ENCODE results near the gene NDUFV2. TPM values are rescaled to one million over a fixed set of nuclear protein-coding genes. Genes with fewer than 3 reads are reported as not detected.
A peak's percentile ranks its signal among the peaks of the same experiment; 100 is the strongest.

Gene NDUFV2
- total RNA-seq, 1 donor from 2014 or later = 228 TPM

DNA sequence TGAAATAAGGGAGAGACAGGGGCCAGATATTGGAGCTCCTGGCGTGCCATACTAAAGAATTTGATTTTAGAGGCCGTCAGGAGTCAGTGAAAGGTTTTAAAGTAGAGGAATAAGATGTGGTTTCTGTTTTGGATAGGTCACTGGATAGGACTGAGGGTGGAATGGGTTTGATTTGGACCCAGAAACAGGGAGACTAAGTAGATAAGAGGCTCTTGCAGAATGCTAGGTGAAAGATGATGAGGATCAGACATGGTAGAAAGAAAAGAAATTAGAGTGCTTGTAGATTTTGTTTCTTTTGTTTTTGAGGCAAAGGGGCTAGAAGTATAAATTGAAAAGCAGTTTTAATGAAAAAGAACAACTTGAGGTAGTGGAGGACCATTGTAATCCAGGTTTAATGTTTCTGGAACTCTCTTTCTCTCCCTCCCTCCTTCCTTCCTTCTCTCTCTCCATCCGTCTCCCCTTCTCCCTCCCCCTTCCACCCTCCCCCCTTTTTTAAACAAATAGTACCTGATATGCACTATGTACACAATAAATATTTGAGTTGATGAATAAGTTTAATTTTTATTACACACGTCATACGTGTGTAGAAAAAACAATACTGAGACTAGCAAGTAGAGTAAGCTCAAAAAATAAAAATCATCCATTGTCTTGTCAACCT is 1.9 kb downstream of the NDUFV2 start:
- Histone ChIP-seq H3K4me3 (peak overlapping the region; percentile 75), H3K79me2 (ENCODE audit: low read depth) (peaks cover 68% of the 10 kb centered on the region), H3K27me3 (no peaks in the 10 kb centered on the region), H3K9ac (peak overlapping the region; percentile 81), H4K20me1 (ENCODE audit: low read depth) (peaks cover 63% of the 10 kb centered on the region), H3K36me3 (no peaks in the 10 kb centered on the region), H3K4me1 (peaks cover 57% of the 10 kb centered on the region), H3F3A (ENCODE audit: low read depth) (peaks cover 35% of the 10 kb centered on the region), H3K27ac (no peak overlapping the region), H2AFZ (replicated peaks) (no peak overlapping the region), H3K4me2 (peak overlapping the region; percentile 93), H3K9me3 (ENCODE audit: low read depth) (no peaks in the 10 kb centered on the region)
- Mint-ChIP-seq H3K9me3 (no peaks in the 10 kb centered on the region), H3K4me3 (peak overlapping the region; percentile 96), H3K27me3 (ENCODE audit: insufficient read depth, low read depth) (no peaks in the 10 kb centered on the region), H3K36me3 (peaks cover 4% of the 10 kb centered on the region), H3K4me1 (peaks cover 67% of the 10 kb centered on the region), H3K27ac (peak overlapping the region; percentile 46)
- no peak for TF ChIP-seq EZH2 (IDR thresholded peaks at IDR 0.05)
- no peak for TF ChIP-seq EZH2phosphoT487 (IDR thresholded peaks at IDR 0.05)
- TF ChIP-seq, protein P1, sequence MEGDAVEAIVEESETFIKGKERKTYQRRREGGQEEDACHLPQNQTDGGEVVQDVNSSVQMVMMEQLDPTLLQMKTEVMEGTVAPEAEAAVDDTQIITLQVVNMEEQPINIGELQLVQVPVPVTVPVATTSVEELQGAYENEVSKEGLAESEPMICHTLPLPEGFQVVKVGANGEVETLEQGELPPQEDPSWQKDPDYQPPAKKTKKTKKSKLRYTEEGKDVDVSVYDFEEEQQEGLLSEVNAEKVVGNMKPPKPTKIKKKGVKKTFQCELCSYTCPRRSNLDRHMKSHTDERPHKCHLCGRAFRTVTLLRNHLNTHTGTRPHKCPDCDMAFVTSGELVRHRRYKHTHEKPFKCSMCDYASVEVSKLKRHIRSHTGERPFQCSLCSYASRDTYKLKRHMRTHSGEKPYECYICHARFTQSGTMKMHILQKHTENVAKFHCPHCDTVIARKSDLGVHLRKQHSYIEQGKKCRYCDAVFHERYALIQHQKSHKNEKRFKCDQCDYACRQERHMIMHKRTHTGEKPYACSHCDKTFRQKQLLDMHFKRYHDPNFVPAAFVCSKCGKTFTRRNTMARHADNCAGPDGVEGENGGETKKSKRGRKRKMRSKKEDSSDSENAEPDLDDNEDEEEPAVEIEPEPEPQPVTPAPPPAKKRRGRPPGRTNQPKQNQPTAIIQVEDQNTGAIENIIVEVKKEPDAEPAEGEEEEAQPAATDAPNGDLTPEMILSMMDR (IDR thresholded peaks at IDR 0.05) = no peak
- DNase-seq (ENCODE audit: low spot score) = no peak

DNA sequence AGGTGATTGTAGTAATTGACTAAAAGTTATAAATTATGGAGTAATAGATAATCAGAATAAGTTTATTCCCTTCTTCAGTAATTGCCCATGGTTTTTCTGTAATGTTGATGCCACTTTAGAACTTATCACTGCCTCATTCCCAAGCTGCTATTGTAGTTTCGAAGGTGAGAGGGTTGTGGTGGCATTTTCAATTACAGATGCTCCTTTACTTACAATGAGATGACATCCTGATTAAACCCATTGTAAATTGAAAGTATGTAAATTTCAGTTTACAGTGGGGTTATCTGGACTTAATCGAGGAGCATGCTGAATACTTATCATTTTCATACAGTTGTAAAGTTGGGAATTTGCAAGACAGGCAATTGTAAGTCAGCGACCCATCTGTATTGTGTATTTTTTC is 2.9 kb downstream of the NDUFV2 start:
- DNase-seq (ENCODE audit: low spot score) = no peak
- H3K4me3 Mint-ChIP-seq = peak overlapping the region; percentile 96
- Histone ChIP-seq H3K9me3 (ENCODE audit: low read depth) (no peaks in the 10 kb centered on the region), H3K4me2 (peak overlapping the region; percentile 93), H3K36me3 (no peaks in the 10 kb centered on the region), H3K4me3 (peak overlapping the region; percentile 75), H4K20me1 (ENCODE audit: low read depth) (peaks cover 74% of the 10 kb centered on the region), H3K4me1 (peaks cover 63% of the 10 kb centered on the region), H3K9ac (no peak overlapping the region), H3K27ac (no peak overlapping the region), H2AFZ (replicated peaks) (no peak overlapping the region), H3K27me3 (no peaks in the 10 kb centered on the region), H3F3A (ENCODE audit: low read depth) (peaks cover 40% of the 10 kb centered on the region), H3K79me2 (ENCODE audit: low read depth) (peaks cover 79% of the 10 kb centered on the region)
- peaks cover 8% of the 10 kb centered on the region for H3K36me3 Mint-ChIP-seq
- H3K27me3 Mint-ChIP-seq (ENCODE audit: insufficient read depth, low read depth) = no peaks in the 10 kb centered on the region
- peaks cover 68% of the 10 kb centered on the region for H3K4me1 Mint-ChIP-seq
- TF ChIP-seq, protein P1 (IDR thresholded peaks at IDR 0.05) = no peak
- TF ChIP-seq EZH2phosphoT487 (IDR thresholded peaks at IDR 0.05) = no peak
- no peak for TF ChIP-seq EZH2 (IDR thresholded peaks at IDR 0.05)
- no peaks in the 10 kb centered on the region for H3K9me3 Mint-ChIP-seq
- no peak overlapping the region for H3K27ac Mint-ChIP-seq

DNA sequence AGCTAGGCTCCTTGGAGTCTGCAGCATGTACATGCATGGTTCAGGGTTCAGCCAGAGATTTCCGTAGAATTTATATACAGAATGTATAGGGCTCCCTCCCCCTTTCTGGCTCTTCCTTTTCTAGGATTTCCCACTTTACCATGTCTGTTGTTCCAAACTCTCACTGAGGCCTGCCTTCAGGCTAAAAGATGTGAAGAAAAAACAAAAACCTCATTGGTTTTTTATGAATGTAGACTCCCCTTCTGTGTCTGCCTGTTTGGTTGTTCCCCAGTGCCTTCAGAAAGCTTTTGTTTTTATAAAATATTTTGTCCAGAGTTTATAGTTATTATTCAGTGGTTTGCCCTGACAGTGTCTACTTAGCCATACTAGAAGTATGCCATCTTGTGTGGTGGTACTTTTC is 3.6 kb downstream of the NDUFV2 start:
- Histone ChIP-seq H2AFZ (replicated peaks) (no peak overlapping the region), H3K4me3 (peak overlapping the region; percentile 75), H3K4me2 (peak overlapping the region; percentile 93), H3K9me3 (ENCODE audit: low read depth) (no peaks in the 10 kb centered on the region), H3K9ac (no peak overlapping the region), H3K4me1 (peaks cover 66% of the 10 kb centered on the region), H3F3A (ENCODE audit: low read depth) (peaks cover 40% of the 10 kb centered on the region), H3K79me2 (ENCODE audit: low read depth) (peaks cover 86% of the 10 kb centered on the region), H3K27ac (no peak overlapping the region), H4K20me1 (ENCODE audit: low read depth) (peaks cover 80% of the 10 kb centered on the region), H3K36me3 (no peaks in the 10 kb centered on the region), H3K27me3 (no peaks in the 10 kb centered on the region)
- Mint-ChIP-seq H3K4me1 (peaks cover 68% of the 10 kb centered on the region), H3K36me3 (peaks cover 8% of the 10 kb centered on the region), H3K27ac (no peak overlapping the region), H3K9me3 (no peaks in the 10 kb centered on the region), H3K4me3 (peak overlapping the region; percentile 56), H3K27me3 (ENCODE audit: insufficient read depth, low read depth) (no peaks in the 10 kb centered on the region)
- no peak for DNase-seq (ENCODE audit: low spot score)
- TF ChIP-seq EZH2phosphoT487 (IDR thresholded peaks at IDR 0.05) (no peak), EZH2 (IDR thresholded peaks at IDR 0.05) (no peak)
- TF ChIP-seq, protein P1 (IDR thresholded peaks at IDR 0.05) = no peak

Data from neural progenitor cell (in vitro differentiated cells).